Loucy (cell line): Measurements from ENCODE around the gene SLC9A9.

Source experiments
- H2AFZ ChIP-seq: fragments of 200-600 bp; sonication (generic); 2 replicates; pipeline ENCODE4 v1.6.0; 2016; ENCODE audit warnings: antibody characterized with exemption, mild to moderate bottlenecking, low read length, moderate library complexity
- H3F3A ChIP-seq: fragments of 200-600 bp; 2 replicates; pipeline ENCODE4 v1.6.0; 2016; ENCODE audit warnings: antibody characterized with exemption, low read depth, mild to moderate bottlenecking
- H3K27me3 ChIP-seq: fragments of 200-600 bp; sonication (generic); 2 replicates; pipeline ENCODE4 v1.6.1; 2014; ENCODE audit warnings: low read length, mild to moderate bottlenecking; ENCODE audit not compliant: insufficient read depth, poor library complexity, severe bottlenecking
- H3K36me3 ChIP-seq: fragments of 200-600 bp; sonication (generic); 2 replicates; pipeline ENCODE4 v1.6.1; 2016; ENCODE audit warnings: low read length; ENCODE audit not compliant: insufficient read depth
- H3K4me1 ChIP-seq: fragments of 200-600 bp; sonication (generic); 2 replicates; pipeline ENCODE4 v1.5.1; 2014; ENCODE audit warnings: low read length, mild to moderate bottlenecking; ENCODE audit not compliant: insufficient read depth, poor library complexity, severe bottlenecking
- H3K4me2 ChIP-seq: fragments of 200-600 bp; sonication (generic); 2 replicates; pipeline ENCODE4 v1.6.0; 2014; ENCODE audit warnings: antibody characterized with exemption, low read length, low read depth, mild to moderate bottlenecking; ENCODE audit not compliant: poor library complexity, severe bottlenecking
- H3K4me3 ChIP-seq: fragments of 200-600 bp; sonication (generic); 2 replicates; pipeline ENCODE4 v1.5.1; 2014; ENCODE audit warnings: low read length, mild to moderate bottlenecking, mixed read lengths; ENCODE audit not compliant: poor library complexity, severe bottlenecking
- H3K79me2 ChIP-seq: fragments of 200-600 bp; sonication (generic); 2 replicates; pipeline ENCODE4 v1.6.1; 2014; ENCODE audit warnings: low read length; ENCODE audit not compliant: insufficient read depth
- H3K9ac ChIP-seq: fragments of 200-600 bp; sonication (generic); 2 replicates; pipeline ENCODE4 v1.6.0; 2014; ENCODE audit warnings: mild to moderate bottlenecking, low read depth, low read length, moderate library complexity; ENCODE audit not compliant: poor library complexity, severe bottlenecking
- H3K9me2 ChIP-seq: fragments of 200-600 bp; sonication (generic); replicated peaks from 2 replicates; pipeline ENCODE4 v1.6.1; 2016; ENCODE audit warnings: low read depth, low read length, mixed read lengths
- H3K9me3 ChIP-seq: fragments of 200-600 bp; sonication (generic); 2 replicates; pipeline ENCODE4 v1.6.1; 2014; ENCODE audit warnings: mild to moderate bottlenecking, antibody characterized with exemption, low read length, low read depth; ENCODE audit not compliant: insufficient read depth
- H4K20me1 ChIP-seq: fragments of 200-600 bp; sonication (generic); 2 replicates; pipeline ENCODE4 v1.6.0; 2014; ENCODE audit warnings: antibody characterized with exemption, low read length, mild to moderate bottlenecking; ENCODE audit not compliant: insufficient read depth, poor library complexity, severe bottlenecking
- EZH2phosphoT487 ChIP-seq: fragments of 200-600 bp; IDR thresholded peaks from 2 replicates; pipeline ENCODE4 v1.6.1; 2018; ENCODE audit warnings: antibody characterized with exemption, mild to moderate bottlenecking, moderate library complexity, borderline replicate concordance
- TF ChIP-seq, protein P1 (sequence below): fragments of 200-600 bp; sonication (generic); conservative IDR thresholded peaks from 2 replicates; pipeline ENCODE4 v1.5.1; 2014; ENCODE audit warnings: mild to moderate bottlenecking, antibody characterized with exemption, low read length

The SLC9A9 gene

DNA sequence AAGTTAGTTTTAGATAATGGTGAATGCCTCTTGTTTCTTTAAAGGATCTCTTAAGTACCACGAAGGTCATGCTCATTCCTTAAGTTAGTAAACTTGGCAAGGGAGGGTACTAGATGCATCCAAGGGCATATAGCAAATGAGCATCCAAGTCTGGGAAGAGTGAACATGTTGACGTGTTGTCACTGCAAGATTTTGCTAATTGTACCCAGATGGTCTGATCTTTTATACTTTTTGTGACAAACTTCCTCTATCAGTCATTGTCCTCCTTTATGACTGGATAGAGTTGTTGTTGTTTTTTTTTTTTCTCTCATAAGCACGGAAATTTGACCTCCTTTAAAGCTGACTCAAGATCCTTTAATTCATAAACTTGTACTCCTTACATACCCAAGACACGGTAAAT lies 607.4 kb downstream of the SLC9A9 start:
- Histone ChIP-seq H3K79me2 (no peaks in the 10 kb centered on the region), H3K4me1 (no peaks in the 10 kb centered on the region), H3K36me3 (no peaks in the 10 kb centered on the region), H3K4me2 (no peak overlapping the region), H3K27me3 (no peaks in the 10 kb centered on the region), H3K4me3 (no peak overlapping the region), H3K9me2 (no peaks in the 10 kb centered on the region), H3K9me3 (no peaks in the 10 kb centered on the region), H3K9ac (no peak overlapping the region), H2AFZ (no peak overlapping the region), H3F3A (no peaks in the 10 kb centered on the region), H4K20me1 (no peaks in the 10 kb centered on the region)
- TF ChIP-seq, protein P1, sequence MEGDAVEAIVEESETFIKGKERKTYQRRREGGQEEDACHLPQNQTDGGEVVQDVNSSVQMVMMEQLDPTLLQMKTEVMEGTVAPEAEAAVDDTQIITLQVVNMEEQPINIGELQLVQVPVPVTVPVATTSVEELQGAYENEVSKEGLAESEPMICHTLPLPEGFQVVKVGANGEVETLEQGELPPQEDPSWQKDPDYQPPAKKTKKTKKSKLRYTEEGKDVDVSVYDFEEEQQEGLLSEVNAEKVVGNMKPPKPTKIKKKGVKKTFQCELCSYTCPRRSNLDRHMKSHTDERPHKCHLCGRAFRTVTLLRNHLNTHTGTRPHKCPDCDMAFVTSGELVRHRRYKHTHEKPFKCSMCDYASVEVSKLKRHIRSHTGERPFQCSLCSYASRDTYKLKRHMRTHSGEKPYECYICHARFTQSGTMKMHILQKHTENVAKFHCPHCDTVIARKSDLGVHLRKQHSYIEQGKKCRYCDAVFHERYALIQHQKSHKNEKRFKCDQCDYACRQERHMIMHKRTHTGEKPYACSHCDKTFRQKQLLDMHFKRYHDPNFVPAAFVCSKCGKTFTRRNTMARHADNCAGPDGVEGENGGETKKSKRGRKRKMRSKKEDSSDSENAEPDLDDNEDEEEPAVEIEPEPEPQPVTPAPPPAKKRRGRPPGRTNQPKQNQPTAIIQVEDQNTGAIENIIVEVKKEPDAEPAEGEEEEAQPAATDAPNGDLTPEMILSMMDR = no peak
- TF ChIP-seq EZH2phosphoT487 = no peak

DNA sequence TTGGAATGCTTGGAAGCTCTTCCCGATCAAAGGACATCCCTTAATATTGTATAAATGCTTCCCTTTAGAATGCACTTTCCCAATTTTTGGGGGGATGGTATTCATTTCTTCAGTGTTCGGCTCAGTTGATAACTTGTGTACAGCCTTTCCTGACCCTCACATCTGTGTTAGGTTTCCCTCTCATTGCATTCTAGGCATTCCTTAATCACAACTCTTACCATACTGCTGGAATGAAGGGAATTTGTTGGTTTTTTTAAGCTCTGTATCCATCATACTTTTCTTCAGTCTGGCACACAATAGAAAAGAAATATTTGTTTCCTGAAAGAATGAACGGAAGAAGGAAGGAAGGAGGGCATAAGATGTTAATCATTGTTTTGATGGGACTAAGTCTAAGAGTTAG lies 609.2 kb downstream of the SLC9A9 start:
- Histone ChIP-seq H3K4me3 (no peak overlapping the region), H3K27me3 (no peaks in the 10 kb centered on the region), H3K4me1 (no peaks in the 10 kb centered on the region), H3K36me3 (no peaks in the 10 kb centered on the region), H3K9me3 (no peaks in the 10 kb centered on the region), H3F3A (no peaks in the 10 kb centered on the region), H4K20me1 (no peaks in the 10 kb centered on the region), H3K4me2 (no peak overlapping the region), H3K9ac (no peak overlapping the region), H3K79me2 (no peaks in the 10 kb centered on the region), H2AFZ (no peak overlapping the region), H3K9me2 (no peaks in the 10 kb centered on the region)
- no peak for TF ChIP-seq EZH2phosphoT487
- TF ChIP-seq, protein P1 = no peak

DNA sequence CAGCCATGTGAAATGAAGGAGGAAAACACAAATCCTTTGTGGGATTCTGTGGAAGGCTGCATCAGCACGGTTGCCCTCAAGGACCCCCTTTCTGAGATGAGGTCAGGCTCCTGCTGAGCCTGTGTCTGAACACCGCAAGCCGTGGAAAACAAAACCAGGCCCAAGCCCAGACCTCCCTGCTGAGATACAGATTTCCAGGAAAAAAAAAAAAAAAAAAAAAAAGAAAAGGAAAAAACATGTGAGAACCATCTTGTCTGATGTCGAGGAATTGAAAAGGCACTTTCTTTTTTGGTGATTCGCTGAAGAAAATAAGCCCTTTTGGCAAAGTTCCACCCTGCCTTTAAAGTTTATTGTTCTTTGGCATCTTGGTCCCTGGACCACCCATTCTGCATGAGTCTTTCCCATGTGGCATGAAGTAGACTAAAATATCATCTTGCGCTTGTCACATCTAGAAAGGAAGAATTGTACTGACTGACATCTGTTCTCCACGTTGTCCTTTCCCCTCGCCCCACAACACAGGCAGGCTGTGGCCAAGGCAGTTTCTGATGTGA lies 611.1 kb downstream of the SLC9A9 start:
- H3K9me2 ChIP-seq = no peaks in the 10 kb centered on the region
- no peak overlapping the region for H3K4me3 ChIP-seq
- TF ChIP-seq, protein P1 = no peak
- no peak for TF ChIP-seq EZH2phosphoT487
- H3K9ac ChIP-seq = no peak overlapping the region
- H3K79me2 ChIP-seq = no peaks in the 10 kb centered on the region
- H3K27me3 ChIP-seq = no peaks in the 10 kb centered on the region
- no peaks in the 10 kb centered on the region for H3K4me1 ChIP-seq
- H3K9me3 ChIP-seq = no peaks in the 10 kb centered on the region
- H3F3A ChIP-seq = no peaks in the 10 kb centered on the region
- no peaks in the 10 kb centered on the region for H3K36me3 ChIP-seq
- H2AFZ ChIP-seq = peak overlapping the region; percentile 14
- no peaks in the 10 kb centered on the region for H4K20me1 ChIP-seq
- no peak overlapping the region for H3K4me2 ChIP-seq
